Nephron progenitor cell (in vitro differentiated cells): ENCODE measurements around the gene KCNMA1.

Experiments used
- DNase-seq: peaks from one replicate; pipeline ENCODE4 v3.0.0; 2021
- H3K27ac Mint-ChIP-seq: 2 replicates; pipeline ENCODE4 v1.8.0; 2021; ENCODE audit warnings: mild to moderate bottlenecking, moderate library complexity, mixed read lengths
- H3K27me3 Mint-ChIP-seq: 2 replicates; pipeline ENCODE4 v1.8.0; 2021; ENCODE audit warnings: mild to moderate bottlenecking, low read depth, mixed read lengths; ENCODE audit not compliant: poor library complexity
- H3K36me3 Mint-ChIP-seq: 2 replicates; pipeline ENCODE4 v1.8.0; 2021; ENCODE audit warnings: low read depth, mixed read lengths
- H3K4me1 Mint-ChIP-seq: 2 replicates; pipeline ENCODE4 v1.8.0; 2021; ENCODE audit warnings: mixed read lengths
- H3K4me3 Mint-ChIP-seq: 2 replicates; pipeline ENCODE4 v1.8.0; 2021; ENCODE audit warnings: mild to moderate bottlenecking, moderate library complexity, mixed read lengths
- H3K9me3 Mint-ChIP-seq: 2 replicates; pipeline ENCODE4 v1.8.0; 2021; ENCODE audit warnings: mild to moderate bottlenecking, moderate library complexity, mixed read lengths
- TF ChIP-seq, protein P1 (sequence below): fragments of 200-600 bp; sonication (generic); IDR thresholded peaks from 2 replicates; pipeline ENCODE4 v1.5.0; 2021; ENCODE audit warnings: antibody characterized with exemption

KCNMA1 gene

DNA sequence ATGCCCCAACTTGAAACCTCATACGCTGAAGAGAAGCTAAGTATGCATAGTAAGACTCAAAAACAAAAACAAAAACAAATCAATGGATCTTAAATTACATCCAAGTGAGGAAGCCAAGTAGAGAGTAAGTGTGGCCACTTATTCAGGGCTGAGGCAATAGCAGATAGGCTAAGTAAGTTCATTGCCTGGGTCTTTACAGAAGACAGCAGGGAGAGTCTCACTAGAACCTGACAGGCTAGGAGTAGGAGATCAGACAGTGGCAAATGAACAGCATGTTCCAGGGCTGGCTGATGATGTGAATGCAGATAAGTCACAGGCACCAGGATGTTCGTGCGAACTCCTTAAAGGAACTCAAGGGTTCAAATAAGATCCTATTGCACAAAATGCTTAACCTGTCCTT, 568.6 kb downstream of the KCNMA1 start:
- TF ChIP-seq, protein P1, sequence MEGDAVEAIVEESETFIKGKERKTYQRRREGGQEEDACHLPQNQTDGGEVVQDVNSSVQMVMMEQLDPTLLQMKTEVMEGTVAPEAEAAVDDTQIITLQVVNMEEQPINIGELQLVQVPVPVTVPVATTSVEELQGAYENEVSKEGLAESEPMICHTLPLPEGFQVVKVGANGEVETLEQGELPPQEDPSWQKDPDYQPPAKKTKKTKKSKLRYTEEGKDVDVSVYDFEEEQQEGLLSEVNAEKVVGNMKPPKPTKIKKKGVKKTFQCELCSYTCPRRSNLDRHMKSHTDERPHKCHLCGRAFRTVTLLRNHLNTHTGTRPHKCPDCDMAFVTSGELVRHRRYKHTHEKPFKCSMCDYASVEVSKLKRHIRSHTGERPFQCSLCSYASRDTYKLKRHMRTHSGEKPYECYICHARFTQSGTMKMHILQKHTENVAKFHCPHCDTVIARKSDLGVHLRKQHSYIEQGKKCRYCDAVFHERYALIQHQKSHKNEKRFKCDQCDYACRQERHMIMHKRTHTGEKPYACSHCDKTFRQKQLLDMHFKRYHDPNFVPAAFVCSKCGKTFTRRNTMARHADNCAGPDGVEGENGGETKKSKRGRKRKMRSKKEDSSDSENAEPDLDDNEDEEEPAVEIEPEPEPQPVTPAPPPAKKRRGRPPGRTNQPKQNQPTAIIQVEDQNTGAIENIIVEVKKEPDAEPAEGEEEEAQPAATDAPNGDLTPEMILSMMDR: no peak
- H3K36me3 Mint-ChIP-seq: no peaks in the 10 kb centered on the region
- H3K27me3 Mint-ChIP-seq: peaks cover 6% of the 10 kb centered on the region
- peaks cover 9% of the 10 kb centered on the region for H3K4me1 Mint-ChIP-seq
- no peaks in the 10 kb centered on the region for H3K9me3 Mint-ChIP-seq
- no peak overlapping the region for H3K27ac Mint-ChIP-seq
- no peak overlapping the region for H3K4me3 Mint-ChIP-seq
- no peak for DNase-seq

DNA sequence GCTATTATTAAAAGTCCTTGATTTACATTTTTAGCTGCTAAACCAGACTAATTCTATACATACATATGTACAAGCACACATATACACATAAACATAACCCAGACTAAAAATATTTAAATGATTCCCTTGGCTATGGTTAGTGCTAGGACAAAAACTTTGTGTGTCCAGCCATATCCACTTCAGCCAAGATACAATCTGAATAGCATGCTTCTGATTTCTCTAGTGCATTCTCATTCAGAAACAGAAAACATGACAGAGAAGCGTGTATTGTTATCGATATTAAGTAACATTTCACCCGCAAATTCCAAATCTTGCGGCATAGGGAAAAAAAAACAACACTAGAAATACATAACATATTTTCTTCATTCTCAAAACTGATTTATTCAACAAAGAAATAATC, 569.3 kb downstream of the KCNMA1 start:
- Mint-ChIP-seq H3K27ac (no peak overlapping the region), H3K4me1 (peaks cover 5% of the 10 kb centered on the region), H3K4me3 (no peak overlapping the region), H3K9me3 (no peaks in the 10 kb centered on the region), H3K36me3 (no peaks in the 10 kb centered on the region), H3K27me3 (peaks cover 6% of the 10 kb centered on the region)
- TF ChIP-seq, protein P1: no peak
- no peak for DNase-seq

DNA sequence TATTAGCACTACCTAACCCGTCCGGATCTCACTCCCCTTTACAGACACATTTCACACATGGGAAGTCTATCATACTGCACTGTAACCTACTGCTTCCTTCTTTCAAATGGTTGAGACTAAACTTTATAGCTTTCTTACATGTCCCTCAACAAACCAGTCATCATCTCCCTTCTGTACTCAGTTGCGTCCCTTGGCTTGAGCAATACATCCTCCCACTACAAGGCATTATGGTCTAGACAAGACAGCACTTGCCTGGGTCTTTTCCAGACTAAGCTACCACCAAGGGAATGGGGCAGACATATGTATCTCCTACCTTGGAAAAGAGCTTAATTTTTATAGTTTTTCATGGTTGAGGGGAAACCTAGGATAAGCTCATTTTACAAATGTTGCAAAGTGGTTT, 575.2 kb downstream of the KCNMA1 start:
- Mint-ChIP-seq H3K27ac (no peak overlapping the region), H3K9me3 (peaks cover 5% of the 10 kb centered on the region), H3K36me3 (no peaks in the 10 kb centered on the region), H3K4me3 (no peak overlapping the region), H3K4me1 (no peaks in the 10 kb centered on the region), H3K27me3 (peaks cover 6% of the 10 kb centered on the region)
- no peak for DNase-seq
- TF ChIP-seq, protein P1: no peak

DNA sequence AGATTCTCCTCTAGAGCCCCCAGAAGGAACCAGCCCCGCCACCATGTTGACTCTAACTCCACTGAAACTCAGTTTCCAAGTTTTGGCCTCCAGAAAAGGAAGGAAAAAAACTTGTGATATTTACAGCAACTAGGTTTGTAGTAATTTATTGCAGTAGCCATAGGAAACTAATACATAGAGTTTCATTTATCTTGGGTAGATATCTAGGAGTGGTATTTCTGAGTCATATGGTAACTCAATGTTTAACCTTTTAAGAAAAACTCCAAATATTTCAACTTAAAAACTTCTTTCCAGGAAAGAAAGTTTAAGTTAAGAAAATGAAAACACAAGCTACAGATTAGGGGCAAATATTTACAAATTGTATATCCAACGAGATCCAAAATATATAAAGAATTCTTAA, 576.7 kb downstream of the KCNMA1 start:
- no peak overlapping the region for H3K27ac Mint-ChIP-seq
- no peaks in the 10 kb centered on the region for H3K36me3 Mint-ChIP-seq
- H3K4me3 Mint-ChIP-seq: no peak overlapping the region
- DNase-seq: no peak
- TF ChIP-seq, protein P1: no peak
- H3K27me3 Mint-ChIP-seq: peaks cover 3% of the 10 kb centered on the region
- peaks cover 5% of the 10 kb centered on the region for H3K9me3 Mint-ChIP-seq
- H3K4me1 Mint-ChIP-seq: no peaks in the 10 kb centered on the region

DNA sequence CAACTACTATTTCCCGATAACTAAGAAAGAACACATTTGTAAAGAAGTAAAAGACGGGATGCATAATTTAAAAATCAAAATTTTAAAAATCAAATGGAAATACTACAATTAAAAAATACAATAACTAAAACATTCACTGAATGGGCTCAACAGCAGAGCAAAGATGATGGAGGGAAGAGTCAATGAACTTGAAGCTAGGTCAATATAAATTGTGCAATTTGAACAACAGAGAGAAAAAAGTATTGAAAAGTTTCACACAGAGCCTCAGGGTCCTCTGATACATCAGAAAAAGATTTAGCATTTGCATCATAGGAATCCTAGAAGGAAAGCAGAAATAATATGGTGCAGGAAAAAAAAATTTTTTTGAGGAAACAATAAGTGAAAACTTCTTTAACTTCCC, 581.0 kb downstream of the KCNMA1 start:
- Mint-ChIP-seq H3K27me3 (peaks cover 4% of the 10 kb centered on the region), H3K4me1 (no peaks in the 10 kb centered on the region), H3K27ac (no peak overlapping the region), H3K9me3 (peaks cover 5% of the 10 kb centered on the region), H3K36me3 (no peaks in the 10 kb centered on the region), H3K4me3 (no peak overlapping the region)
- DNase-seq: no peak
- TF ChIP-seq, protein P1: no peak

DNA sequence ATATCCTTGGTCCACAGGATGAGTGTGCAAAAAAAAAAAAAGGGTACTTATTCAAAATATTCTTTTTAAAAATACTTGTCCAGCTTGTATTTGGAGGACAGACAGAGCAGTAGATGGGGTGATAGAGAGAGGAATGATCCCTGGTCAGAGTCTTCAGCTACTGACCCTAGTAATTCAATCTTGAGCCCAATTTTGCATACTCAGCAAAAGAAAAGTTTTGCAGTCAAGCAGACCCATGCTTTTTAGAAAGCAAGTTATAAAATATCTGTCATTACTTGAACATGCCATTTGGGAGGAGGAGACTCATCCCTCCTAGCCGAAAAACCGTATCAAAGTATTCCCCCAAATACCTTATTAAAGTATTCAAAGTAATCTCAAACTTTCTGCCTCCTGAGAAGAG, 585.0 kb downstream of the KCNMA1 start:
- Mint-ChIP-seq H3K9me3 (no peaks in the 10 kb centered on the region), H3K27me3 (peaks cover 6% of the 10 kb centered on the region), H3K36me3 (no peaks in the 10 kb centered on the region), H3K4me3 (no peak overlapping the region), H3K4me1 (peaks cover 5% of the 10 kb centered on the region), H3K27ac (no peak overlapping the region)
- DNase-seq: no peak
- TF ChIP-seq, protein P1: no peak
